Stimulated activated CD4-positive, alpha-beta T cell treated with anti-CD3 and anti-CD28 coated beads, Interleukin-4, amount 100 ng/mL, for 48 hours (primary cell): Measurements from ENCODE around the gene TGFBR3L.
"Not testable (repeated sequence)": the region's sequence is repeated elsewhere in the genome, so short reads cannot be mapped to it uniquely, and the experiment has no call there.

ENCODE experiments used
- DNase-seq, 2 donors: peaks; one replicate each; pipeline ENCODE4 v3.0.0-alpha.2; 2020; ENCODE audit warnings: low read depth in 2 of 2

TGFBR3L gene

DNA sequence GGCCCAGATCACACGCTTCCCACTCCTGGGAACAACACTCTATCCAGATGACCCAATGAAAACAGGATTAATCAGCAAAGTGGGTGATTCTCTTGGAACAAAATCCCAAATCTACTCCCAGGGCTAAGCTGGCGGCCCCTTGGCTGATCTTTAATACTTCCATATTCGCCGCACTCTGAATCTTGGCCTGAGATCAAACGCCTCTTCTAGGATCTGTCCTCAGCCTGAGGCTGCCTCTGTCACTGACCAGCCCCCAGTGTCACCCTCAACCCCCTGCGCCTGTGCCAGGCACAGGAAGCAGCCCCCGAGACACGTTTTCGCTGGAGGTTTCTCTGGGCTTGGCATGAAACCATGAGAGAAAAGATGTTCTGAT lies 13.7 kb downstream of the TGFBR3L start:
- DNase-seq, result no peak

DNA sequence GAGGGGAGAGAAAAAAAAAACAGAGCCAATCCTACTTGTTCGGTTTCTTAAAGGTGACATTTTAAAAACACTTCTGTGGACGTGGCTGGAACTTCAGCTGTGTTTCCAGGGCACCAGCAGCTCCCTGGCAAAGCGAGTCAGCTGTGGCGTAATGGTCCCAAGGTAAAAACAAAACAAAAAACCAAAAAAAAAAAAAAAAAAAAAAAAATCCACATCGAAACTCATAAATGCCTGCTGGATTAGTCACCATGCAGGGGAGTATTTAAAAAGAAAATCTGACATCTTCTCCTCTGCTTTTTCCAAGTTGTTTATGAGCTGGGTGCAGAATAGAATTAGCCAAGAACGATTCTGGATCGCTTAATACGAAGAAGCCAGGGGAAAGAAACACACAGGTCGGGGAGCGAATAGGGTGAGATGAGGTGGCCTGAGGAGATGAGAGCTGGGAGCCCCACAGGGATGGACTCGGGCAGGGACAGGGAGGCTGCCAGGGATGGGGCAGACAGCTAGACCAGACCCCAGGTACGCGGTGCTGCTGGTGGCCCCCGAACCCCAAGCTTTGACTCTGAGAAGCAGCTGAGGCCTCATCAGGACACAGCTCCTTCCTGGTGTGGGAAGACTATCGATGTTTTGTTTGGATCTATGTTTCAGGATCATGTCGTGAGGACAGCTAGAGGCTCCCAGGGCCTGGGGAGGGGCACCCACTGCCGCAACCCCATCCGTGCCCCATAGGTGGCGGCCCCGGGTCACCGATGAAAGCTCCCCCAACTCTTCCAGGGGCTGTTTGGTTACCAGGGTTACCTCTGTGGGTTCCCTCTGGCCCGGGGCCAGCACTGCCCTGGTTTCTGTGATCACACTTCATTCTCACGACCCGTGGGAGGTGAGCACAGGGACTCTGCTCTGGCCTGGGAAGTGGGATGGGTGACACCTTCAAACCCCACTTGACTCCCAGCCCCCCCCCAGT lies 14.4 kb downstream of the TGFBR3L start:
- peak; percentile 52 to 64 for DNase-seq

DNA sequence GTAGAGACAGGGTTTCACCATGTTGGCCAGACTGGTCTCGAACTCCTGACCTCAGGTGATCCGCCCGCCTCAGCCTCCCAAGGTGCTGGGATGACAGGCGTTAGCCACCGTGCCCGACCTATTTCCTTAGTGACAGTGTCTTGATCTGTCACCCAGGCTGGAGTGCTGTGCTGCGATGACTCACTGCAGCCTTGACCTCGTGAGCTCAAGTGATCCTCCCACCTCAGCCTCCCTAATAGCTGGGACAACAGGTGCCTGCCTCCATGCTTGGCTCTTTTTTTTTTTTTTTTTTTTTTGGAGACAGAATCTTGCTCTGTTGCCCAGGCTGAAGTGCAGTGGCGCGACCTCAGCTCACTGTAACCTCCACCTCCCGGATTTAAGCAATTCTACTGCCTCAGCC lies 15.4 kb downstream of the TGFBR3L start:
- not testable (repeated sequence) for DNase-seq

DNA sequence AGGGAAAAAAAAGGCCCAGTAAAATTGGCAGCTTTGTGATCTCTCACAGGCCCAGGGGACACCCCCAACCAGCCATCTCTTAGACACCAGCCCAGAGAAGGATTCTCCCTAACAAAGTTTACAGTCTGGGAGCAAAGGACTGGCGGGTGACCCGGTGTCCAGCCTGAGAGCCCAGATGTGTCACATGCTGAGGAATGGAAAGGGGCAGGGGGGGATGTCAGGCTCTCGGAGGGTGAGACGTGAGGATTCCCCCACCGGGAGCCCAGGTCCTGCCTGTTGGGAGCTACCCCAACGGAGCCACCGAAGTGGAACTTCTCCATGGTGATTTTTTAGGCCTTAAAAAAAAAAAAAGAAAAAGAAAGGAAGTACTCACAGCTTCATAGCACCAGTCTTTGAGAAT lies 16.1 kb downstream of the TGFBR3L start:
- DNase-seq, result no peak

DNA sequence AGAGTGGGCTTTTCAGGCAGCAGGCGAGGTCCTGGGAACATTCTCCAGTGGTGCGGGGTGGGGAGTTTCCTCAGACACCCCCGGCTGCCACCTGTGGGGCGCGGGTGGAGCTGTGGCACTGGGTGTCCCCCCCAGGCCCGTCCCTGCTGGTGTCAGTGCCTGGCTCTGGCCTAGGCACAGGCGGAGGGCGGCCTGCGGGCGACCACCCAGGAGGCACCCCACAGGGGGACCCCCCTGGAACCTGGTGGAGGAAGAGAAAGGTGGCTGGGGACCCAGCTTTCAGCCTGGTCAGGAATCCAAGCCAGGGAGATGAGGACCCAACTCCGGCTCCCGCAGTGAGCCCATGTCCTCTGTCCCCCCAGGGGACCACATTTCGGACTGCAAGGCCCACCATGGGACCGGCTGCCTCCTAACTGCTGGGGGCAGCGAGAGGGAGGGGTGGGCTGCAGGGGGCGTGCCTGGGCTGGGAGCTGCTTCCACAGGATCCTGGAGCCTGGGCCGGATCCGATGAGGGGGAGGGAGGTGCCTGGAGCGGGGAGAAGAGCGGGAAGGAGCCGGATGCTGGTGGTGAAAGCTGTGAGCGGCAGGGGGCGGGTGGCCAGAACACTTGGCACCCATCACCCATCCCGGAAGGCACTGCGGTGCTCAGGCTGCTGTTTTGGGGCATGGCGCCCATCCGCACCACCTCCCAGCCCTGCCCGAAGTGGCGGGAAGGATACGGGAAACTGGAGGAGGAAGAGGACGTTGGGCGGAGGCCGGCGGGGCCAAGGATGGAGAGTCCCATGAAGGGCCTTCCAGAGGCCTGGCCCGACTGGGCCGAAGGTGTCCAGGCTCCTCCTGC lies 16.8 kb downstream of the TGFBR3L start:
- DNase-seq, result no peak

DNA sequence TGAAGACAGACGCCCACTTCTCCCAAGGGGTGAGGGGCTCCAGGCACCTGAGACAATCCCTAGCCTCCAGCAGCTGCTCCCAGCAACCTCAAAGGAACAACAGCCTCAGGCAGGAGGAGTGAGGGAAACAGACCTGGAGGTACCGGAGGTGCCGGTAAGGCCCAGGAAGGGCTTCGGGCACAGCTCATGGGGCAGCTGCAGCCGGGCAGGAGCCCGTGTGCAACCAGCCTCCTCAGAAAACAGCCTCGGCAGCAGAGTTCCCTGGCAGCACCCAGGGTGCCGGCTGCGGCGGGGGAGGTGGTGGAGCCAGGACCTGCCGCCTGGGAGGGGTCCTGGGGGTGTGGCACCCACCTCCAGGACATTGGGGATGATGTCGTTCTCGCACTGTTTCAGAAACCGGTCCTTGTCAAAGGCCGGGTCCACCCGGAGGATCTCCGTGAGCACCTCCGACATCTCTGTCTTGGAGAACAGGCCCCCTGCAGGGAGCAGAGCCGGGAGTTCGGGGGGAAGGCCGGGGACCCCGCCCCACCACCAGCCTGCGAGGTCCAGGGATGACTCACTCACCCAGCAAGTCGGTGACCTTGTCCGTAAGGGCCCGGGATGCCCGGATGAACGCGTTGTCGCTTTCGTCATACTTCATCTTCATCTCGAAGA lies 17.8 kb downstream of the TGFBR3L start:
- DNase-seq, result no peak

DNA sequence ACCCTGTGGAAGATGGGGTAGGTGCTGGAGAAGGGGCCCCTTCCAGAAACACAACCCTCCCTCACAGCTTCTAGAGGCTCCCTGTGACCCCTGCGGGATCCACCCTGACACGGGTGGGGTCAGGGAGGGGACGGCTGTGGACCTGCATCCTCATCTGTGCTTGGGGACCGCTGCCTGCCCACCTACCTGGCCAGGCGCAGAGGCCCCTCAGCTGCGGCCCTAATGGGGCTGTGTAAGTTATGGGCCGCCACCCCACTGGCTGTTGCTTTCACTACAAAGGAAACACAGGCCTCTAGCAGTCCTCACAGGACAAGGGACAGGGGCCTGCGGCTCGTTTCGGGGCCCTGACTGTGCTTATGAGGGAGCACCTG lies 18.3 kb downstream of the TGFBR3L start:
- no peak for DNase-seq

DNA sequence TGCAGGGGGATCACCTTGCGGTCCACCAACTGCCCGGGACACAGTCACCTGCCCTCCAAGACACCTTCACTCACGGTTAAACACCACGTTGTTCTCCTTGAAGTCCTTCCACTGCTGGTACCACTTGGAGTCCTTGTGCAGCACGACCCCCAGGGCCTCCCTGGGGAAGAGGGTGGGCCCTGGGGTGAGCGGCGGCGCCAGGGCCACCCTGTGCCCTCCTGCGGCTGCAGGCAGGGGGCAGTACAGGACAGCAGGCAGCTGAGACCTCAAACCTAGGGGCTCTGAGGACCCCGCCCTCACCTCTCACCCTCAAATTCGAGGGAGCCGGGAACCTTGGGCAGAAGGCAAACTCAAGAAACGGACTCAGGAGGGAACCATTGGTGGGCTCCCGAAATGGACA lies 18.8 kb downstream of the TGFBR3L start:
- DNase-seq, result no peak

DNA sequence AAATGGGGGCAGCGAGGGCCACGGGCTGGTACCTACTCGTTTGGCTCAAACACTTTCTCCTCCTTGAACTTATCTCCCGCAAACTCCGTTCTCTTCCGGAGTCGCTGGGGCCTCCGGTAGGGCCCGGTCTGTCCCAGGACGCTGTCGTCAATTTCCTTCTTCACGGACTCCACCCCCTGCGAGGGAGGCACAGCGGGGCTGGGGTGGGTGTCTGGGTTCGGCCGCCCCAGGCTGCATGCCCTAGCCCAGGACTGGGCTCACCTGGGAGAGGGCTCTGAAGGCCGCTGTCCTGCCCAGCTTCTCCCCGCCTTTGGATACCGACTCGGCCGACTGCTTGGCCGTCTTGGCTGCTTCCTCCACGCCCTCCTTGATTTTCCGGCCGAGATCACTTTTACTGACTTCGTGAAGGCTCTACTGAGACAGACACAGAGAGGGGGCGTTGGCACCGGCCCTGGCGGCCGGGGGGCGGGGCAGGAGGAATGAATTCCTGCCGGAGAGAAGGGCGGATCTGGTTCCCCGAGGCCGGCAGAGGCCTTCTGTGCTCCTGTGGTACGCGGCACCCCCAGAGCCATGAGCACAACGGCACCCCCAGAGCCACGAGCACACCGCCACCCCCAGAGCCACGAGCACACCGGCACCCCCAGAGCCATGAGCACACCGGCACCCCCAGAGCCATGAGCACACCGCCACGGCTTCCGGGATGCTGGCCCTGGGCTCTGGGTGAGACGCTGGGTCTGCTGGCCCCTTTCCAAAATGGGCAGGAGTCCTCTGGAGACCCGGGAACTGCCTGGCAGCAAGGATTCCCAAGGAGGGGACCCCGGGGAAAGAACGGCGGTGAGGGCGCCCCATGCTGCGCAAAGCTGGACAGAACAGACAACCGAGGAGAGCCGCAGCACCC lies 19.4 kb downstream of the TGFBR3L start:
- no peak for DNase-seq

DNA sequence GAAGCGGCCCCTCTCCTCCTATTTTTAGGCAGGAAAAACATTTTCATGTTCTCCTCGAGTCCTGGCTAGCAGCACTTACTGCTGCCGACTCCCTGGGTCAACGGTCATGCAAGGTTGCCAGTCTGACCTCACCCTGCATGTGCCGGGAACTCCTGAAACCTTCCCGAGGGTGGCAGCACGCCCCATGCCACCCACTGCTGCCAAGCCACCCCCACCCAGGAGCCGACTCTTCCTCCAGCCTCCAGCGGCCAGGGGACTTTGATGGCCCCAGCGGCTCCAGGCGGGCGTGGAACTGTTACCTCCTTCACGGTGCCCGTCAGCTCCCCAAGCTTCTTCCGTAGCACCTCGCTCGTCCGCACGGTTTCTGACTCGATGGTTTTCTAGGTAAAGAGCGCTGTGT lies 20.1 kb downstream of the TGFBR3L start:
- no peak for DNase-seq

DNA sequence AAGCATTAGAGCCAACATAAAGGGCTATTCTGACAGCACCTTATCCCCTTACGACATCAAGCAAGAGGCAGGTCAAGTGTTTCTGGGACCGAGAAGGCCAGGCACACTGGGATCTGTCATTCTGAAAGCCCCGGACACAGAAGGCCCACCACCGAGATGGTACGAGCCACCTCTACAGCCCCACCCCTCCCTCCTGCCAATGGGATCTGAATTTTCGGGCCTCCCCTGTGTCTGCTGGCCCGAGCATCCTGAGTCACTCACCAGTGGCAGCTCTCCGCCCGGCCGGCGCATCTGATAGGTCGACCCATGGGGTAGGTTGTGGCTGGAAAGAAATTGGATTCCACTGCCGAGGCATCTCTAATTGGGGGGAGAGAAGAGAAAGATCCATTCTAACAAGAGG lies 26.2 kb downstream of the TGFBR3L start:
- no peak for DNase-seq

DNA sequence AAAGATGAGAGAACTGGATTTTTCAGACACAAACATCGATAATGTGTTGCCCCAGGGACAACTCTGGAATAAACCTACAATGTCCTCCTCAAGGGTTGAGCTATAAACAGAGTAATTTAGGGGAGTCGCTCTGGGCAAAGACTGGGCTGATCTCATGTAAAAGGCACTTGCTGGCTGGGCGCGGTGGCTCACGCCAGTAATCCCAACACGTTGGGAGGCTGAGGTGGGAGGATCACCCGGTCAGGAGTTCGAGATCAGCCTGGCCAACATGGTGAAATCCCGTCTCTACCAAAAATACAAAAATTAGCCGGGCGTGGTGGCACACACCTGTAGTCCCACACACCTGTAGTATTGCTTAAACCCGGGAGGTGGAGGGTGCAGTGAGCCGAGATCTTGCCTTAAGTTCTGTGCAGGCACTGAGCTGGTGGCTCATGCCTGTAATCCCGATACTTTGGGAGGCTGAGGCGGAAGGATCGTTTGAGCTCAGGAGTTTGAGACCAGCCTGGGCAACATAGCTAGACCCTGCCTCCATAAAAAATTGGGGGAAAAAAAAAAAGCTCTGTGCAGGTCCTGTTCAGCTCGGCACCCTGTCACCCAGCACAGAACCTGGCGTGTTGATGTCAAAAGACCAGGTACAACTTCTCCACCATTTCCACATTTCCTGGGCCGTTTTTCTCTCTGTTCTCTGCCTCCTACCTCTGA lies 27.4 kb downstream of the TGFBR3L start:
- DNase-seq, result no peak

DNA sequence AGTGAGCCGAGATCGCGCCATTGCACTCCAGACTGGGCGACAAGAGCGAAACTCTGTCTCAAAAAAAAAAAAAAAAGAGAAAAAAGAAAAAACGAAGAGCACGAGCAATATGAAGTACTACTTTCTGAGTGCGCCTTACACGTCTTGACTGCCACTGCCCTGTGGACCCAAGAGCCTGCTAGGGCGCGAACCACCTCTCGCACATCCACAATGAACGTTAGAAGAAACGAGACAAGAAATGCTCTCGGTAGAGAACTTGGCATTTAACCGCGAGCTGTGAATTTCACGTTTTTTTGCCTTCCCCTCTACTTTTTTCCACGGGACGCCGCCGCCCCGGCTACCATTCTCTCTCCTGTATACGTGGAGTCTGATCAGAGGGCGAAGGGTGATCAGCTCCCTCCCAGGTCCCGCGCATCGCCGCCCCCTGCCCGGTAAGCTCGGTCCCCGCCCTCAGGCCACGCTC lies 28.4 kb downstream of the TGFBR3L start:
- DNase-seq, result no peak

DNA sequence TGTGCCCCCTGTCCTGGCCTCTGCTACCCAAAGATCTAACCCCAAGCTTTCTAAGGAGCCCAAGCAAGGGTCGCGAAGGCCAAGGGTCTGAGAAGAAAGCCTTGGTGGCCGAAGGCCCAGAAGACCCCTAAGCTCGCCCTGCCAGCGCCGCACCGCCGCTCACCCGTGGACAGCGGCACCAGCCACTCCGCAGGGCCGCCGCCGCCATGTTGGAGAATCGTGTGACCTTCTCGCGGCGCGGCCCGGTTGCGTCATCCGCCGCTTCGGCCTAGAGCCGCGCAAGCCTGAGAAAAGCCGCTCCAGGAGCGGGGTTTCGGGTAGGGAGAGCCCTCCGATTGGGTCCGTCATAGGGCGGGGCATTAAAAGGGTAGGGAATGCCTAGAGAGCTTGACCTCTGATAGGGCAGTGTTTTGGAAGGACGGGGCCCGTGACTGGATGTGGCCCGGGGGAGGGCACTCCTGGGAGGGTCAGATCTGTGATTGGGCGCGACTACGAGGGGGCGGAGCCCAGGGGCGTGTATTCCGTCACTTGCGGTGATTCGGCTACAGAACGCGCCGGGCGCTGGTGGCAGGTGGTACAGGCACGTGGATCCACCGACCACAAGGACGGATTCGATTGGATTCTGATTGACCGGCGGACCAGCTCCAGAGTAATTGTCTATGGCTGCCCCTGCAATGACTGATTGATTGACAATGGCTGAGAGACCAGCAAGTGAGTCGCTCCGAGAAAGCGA lies 29.0 kb downstream of the TGFBR3L start, which contains the start of gene TIMM44:
TIMM44 (minus strand) TSS at position 223 of the 733 bp plus-strand sequence; CDS start at position 208, 15 bp downstream.
- peak; percentile 96 to 99 for DNase-seq

DNA sequence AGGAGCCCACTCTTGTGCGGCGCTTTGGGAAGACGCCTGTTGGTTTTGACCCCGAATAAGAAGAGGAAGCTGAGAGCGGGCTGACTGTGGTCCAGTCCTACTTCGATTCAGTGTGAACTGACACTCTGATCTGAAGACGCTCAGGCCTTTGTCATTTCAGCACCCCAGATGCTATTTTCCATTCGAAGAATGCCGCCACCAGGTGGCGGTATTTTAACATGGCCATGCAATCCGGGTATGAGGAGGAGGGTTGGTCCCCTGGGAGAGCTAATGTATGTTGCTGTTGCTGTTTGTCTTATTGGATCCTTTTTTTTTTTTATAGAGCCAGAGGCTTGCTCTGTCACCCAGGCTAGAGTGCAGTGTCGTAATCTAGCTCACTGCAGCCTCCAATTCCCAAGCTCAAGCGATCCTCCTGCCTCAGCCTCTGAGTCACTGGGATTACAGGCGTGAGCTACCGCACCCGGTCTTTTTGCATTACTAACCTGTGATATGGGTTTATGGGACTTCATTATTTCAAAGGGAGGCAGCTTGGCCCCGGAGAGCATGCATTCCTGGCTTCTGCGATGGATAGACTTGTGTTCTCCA lies 29.6 kb downstream of the TGFBR3L start:
- DNase-seq, result peak; percentile 80 to 83

DNA sequence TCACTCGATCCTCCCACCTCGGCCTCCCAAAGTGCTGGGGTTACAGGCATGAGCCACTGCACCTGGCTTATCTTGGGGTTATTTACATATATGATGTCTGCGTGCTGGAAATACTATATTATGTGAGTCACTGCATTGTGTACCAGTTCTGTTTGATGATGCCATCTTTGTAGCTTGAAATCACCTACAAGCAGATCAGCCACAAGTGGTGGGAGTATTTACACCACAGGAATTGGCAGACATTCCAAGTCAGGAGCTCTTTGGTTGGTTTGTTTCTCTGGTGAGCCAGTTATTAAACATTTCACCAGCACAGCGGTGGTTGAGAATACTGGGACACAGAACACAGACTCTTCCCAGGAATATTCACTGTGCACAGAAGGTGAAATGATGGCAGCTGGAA lies 33.3 kb downstream of the TGFBR3L start:
- DNase-seq, result no peak

DNA sequence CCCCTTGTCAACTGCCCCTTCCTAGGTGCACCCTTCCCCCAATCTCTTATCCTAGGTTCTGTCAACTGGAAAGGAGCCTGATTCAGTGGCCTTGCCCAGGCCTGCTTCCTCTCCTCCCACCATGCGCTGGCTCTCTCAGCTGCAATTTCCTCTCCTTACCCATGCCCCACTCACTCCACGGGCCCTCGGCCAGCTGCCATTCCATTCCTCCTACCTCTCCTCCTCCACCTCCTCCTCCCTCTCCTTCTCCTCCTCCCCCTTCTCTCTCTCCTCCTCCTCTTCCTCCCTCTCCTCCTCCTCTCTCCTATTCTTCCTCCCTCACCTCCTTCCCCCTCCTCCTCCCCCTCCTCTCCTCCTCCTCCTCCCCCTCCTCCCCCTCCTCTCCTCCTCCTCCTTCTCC lies 38.4 kb downstream of the TGFBR3L start:
- no peak for DNase-seq

DNA sequence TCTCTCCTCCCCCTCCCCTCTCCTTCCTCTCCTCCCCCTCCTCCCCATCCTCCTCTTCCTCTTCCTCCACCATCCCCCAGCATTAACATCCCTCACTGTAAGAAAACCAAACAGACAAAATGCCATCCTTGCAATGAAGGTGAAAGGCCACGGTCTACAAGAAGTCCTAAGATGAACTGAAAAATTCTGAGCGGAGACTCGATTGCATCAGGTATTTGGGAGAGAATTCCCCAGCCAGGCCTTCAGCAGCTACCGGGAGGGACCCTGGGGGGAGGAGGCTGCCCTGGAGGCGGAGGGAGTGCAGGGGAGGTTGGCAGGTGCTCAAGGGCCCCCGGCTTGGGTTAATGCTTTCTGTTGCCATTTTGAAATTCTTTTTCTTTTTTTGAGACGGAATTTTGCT lies 38.9 kb downstream of the TGFBR3L start:
- DNase-seq, result no peak

DNA sequence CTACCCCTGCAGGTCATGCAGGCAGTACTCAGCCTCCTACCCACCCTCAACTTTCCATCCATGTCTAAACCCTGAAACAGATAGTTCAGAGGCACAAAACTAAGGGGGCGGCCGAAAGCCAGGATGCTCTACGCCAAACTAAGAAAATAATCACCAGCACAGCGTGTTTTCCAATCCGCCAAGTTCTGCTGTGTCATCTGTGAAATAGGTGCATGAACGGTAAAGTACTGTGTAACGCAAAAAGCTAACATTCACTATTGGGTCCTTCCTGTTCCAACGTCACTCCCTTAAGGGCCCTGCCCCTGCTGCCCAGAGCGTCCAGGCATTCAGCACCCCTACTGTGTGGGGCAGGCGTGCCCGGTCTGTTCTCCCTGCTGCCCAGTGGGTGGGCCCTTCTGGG lies 41.1 kb downstream of the TGFBR3L start:
- DNase-seq, result no peak
